MM.1S (cell line): Measurements from ENCODE around the gene ZNF516.

Source experiments
- DNase-seq: peaks from one replicate; pipeline ENCODE4 v3.0.0-alpha.2; 2015
- H2AFZ ChIP-seq: fragments of 300-600 bp; sonication (generic); 2 replicates; pipeline ENCODE4 v1.6.0; 2016; ENCODE audit warnings: antibody characterized with exemption, low read length
- H3F3A ChIP-seq: fragments of 300-600 bp; sonication (generic); 2 replicates; pipeline ENCODE4 v1.6.1; 2016; ENCODE audit warnings: mild to moderate bottlenecking, antibody characterized with exemption, low read length, moderate library complexity, mixed read lengths; ENCODE audit not compliant: insufficient read depth
- H3K27ac ChIP-seq: fragments of 300-600 bp; sonication (generic); 2 replicates; pipeline ENCODE4 v1.5.1; 2016; ENCODE audit warnings: mild to moderate bottlenecking, low read length
- H3K27me3 ChIP-seq: fragments of 300-600 bp; sonication (generic); replicated peaks from 2 replicates; pipeline ENCODE4 v1.6.0; 2016; ENCODE audit warnings: low read length; ENCODE audit not compliant: insufficient read depth
- H3K36me3 ChIP-seq: fragments of 300-600 bp; sonication (generic); replicated peaks from 2 replicates; pipeline ENCODE4 v1.6.1; 2016; ENCODE audit warnings: mild to moderate bottlenecking, low read length, mixed read lengths; ENCODE audit not compliant: insufficient read depth
- H3K4me1 ChIP-seq: fragments of 300-600 bp; sonication (generic); 2 replicates; pipeline ENCODE4 v1.6.1; 2016; ENCODE audit warnings: low read length, mixed read lengths
- H3K4me2 ChIP-seq: fragments of 300-600 bp; sonication (generic); 2 replicates; pipeline ENCODE4 v1.6.0; 2016; ENCODE audit warnings: low read depth, low read length
- H3K4me3 ChIP-seq: fragments of 300-600 bp; sonication (generic); 2 replicates; pipeline ENCODE4 v1.5.1; 2016; ENCODE audit warnings: low read length, mixed read lengths
- H3K79me2 ChIP-seq: fragments of 300-600 bp; sonication (generic); 2 replicates; pipeline ENCODE4 v1.6.1; 2016; ENCODE audit warnings: mixed run types, low read length, mixed read lengths
- H3K9ac ChIP-seq: fragments of 300-600 bp; sonication (generic); 2 replicates; pipeline ENCODE4 v1.6.1; 2016; ENCODE audit warnings: low read length, mixed read lengths
- H3K9me2 ChIP-seq: fragments of 300-600 bp; sonication (generic); replicated peaks from 2 replicates; pipeline ENCODE4 v1.6.1; 2016; ENCODE audit warnings: mild to moderate bottlenecking, low read length, mixed read lengths; ENCODE audit not compliant: insufficient read depth
- H3K9me3 ChIP-seq: fragments of 300-600 bp; sonication (generic); replicated peaks from 2 replicates; pipeline ENCODE4 v1.6.1; 2016; ENCODE audit warnings: mild to moderate bottlenecking, low read length, mixed read lengths; ENCODE audit not compliant: insufficient read depth
- H4K20me1 ChIP-seq: fragments of 300-600 bp; sonication (generic); 2 replicates; pipeline ENCODE4 v1.6.1; 2016; ENCODE audit warnings: mild to moderate bottlenecking, low read length, moderate library complexity, mixed read lengths; ENCODE audit not compliant: insufficient read depth
- EZH2 ChIP-seq: fragments of 300-600 bp; sonication (generic); optimal IDR thresholded peaks from 2 replicates; pipeline ENCODE3; 2017; ENCODE audit warnings: low read depth, mild to moderate bottlenecking, antibody characterized with exemption, low read length, mixed read lengths
- EZH2phosphoT487 ChIP-seq: fragments of 300-600 bp; sonication (generic); IDR thresholded peaks from 2 replicates; pipeline ENCODE4 v1.6.1; 2018; ENCODE audit warnings: antibody characterized with exemption, low read length
- TF ChIP-seq, protein P1 (sequence below): fragments of 300-600 bp; sonication (generic); IDR thresholded peaks from 2 replicates; pipeline ENCODE4 v1.5.1; 2016; ENCODE audit warnings: antibody characterized with exemption, low read length, mixed read lengths

The ZNF516 gene

DNA sequence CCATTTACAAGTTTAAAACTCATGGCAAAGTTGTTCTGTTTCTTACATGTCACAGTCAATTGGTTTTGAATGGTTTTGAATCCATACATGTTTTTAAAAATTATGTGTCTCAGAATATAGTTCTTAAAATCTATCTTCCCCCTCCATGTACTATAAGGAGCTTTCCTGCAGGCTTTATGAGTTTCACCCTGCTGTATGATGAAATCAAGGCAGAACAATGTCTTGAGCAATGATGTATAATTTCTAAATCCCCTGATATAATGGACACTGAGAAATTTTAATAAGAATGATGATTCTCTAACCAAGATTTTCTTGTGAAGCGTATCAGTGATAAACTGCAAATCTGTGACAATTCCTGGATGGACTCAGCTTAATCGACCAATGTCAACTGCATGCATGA is 10.6 kb upstream of the ZNF516 start:
- Histone ChIP-seq H3K4me2 (no peak overlapping the region), H4K20me1 (no peaks in the 10 kb centered on the region), H3K4me1 (no peaks in the 10 kb centered on the region), H2AFZ (no peak overlapping the region), H3K9me2 (no peaks in the 10 kb centered on the region), H3K4me3 (no peak overlapping the region), H3K9ac (no peak overlapping the region), H3K27ac (no peak overlapping the region), H3K27me3 (no peaks in the 10 kb centered on the region), H3K36me3 (no peaks in the 10 kb centered on the region), H3K9me3 (no peaks in the 10 kb centered on the region), H3K79me2 (no peaks in the 10 kb centered on the region), H3F3A (no peaks in the 10 kb centered on the region)
- no peak for DNase-seq
- no peak for TF ChIP-seq EZH2
- TF ChIP-seq, protein P1, sequence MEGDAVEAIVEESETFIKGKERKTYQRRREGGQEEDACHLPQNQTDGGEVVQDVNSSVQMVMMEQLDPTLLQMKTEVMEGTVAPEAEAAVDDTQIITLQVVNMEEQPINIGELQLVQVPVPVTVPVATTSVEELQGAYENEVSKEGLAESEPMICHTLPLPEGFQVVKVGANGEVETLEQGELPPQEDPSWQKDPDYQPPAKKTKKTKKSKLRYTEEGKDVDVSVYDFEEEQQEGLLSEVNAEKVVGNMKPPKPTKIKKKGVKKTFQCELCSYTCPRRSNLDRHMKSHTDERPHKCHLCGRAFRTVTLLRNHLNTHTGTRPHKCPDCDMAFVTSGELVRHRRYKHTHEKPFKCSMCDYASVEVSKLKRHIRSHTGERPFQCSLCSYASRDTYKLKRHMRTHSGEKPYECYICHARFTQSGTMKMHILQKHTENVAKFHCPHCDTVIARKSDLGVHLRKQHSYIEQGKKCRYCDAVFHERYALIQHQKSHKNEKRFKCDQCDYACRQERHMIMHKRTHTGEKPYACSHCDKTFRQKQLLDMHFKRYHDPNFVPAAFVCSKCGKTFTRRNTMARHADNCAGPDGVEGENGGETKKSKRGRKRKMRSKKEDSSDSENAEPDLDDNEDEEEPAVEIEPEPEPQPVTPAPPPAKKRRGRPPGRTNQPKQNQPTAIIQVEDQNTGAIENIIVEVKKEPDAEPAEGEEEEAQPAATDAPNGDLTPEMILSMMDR, result no peak
- TF ChIP-seq EZH2phosphoT487, result no peak

- Histone ChIP-seq H3K4me1 (no peaks in the 10 kb centered on the region), H3K79me2 (no peaks in the 10 kb centered on the region), H3F3A (no peaks in the 10 kb centered on the region), H3K9ac (no peak overlapping the region), H3K36me3 (no peaks in the 10 kb centered on the region), H3K4me2 (no peak overlapping the region), H2AFZ (no peak overlapping the region), H3K9me2 (no peaks in the 10 kb centered on the region), H3K27me3 (no peaks in the 10 kb centered on the region), H4K20me1 (no peaks in the 10 kb centered on the region), H3K9me3 (no peaks in the 10 kb centered on the region), H3K27ac (no peak overlapping the region), H3K4me3 (no peak overlapping the region)
- DNase-seq, result no peak
- TF ChIP-seq EZH2 (no peak), EZH2phosphoT487 (no peak)
- TF ChIP-seq, protein P1, result no peak
Observed at GRCh38 chr18:76504749-76505148, 9.7 kb upstream of the ZNF516 start.

DNA sequence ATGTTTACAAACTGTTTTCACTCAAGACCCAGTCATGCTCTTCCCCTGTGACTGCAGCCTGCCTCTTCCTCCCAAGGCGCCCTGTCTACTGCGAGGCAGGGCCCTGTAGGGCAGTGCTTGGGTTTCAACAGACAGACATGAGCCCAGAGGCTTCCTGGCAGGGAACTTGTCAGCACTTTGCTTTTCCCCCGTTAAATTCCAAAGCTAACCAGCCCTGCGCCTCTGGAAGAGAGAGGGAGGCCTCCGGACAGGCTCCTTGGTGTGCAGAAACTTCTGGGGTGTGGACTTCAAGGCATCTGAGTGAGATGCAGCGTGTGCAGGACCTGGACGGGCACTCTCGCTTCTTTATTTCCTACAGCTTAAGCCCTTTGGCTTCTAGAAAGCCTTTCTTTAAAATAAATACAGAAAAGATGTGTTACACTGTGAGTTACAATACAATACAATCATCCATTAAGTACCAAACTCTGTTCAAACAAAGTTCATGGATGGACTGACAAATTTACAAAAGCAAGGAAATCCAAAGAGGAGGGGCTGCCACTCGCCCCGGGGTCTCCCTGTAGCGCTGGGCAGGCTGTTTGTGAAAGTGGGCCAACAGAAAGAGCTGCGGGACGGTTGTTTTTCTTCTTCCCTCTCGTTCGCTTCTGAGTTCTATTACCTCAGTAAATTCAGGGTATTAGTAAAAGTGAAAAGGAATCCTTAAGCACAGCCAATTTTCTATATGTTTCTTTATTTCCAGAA is 8.8 kb upstream of the ZNF516 start:
- Histone ChIP-seq H3K4me2 (no peak overlapping the region), H3K79me2 (no peaks in the 10 kb centered on the region), H4K20me1 (no peaks in the 10 kb centered on the region), H3K4me1 (no peaks in the 10 kb centered on the region), H3K9me2 (no peaks in the 10 kb centered on the region), H3F3A (no peaks in the 10 kb centered on the region), H3K9me3 (no peaks in the 10 kb centered on the region), H3K36me3 (no peaks in the 10 kb centered on the region), H3K27ac (no peak overlapping the region), H2AFZ (no peak overlapping the region), H3K4me3 (no peak overlapping the region), H3K9ac (no peak overlapping the region), H3K27me3 (no peaks in the 10 kb centered on the region)
- DNase-seq, result no peak
- TF ChIP-seq EZH2, result no peak

GRCh38 chr18:76502551-76502950 is 7.5 kb upstream of the ZNF516 start:
- no peak overlapping the region for H3K27ac ChIP-seq
- H3K4me2 ChIP-seq, result no peak overlapping the region

More at GRCh38 chr18:76502551-76502950, 7.5 kb upstream of the ZNF516 start:
- Histone ChIP-seq H3K27me3 (no peaks in the 10 kb centered on the region), H4K20me1 (no peaks in the 10 kb centered on the region), H3K36me3 (no peaks in the 10 kb centered on the region), H3K79me2 (no peaks in the 10 kb centered on the region), H3K4me1 (no peaks in the 10 kb centered on the region), H3K9ac (no peak overlapping the region), H3K9me2 (no peaks in the 10 kb centered on the region), H3K9me3 (no peaks in the 10 kb centered on the region), H2AFZ (no peak overlapping the region), H3K4me3 (no peak overlapping the region), H3F3A (no peaks in the 10 kb centered on the region)
- DNase-seq, result no peak
- TF ChIP-seq EZH2 (no peak), EZH2phosphoT487 (no peak)
- TF ChIP-seq, protein P1, result no peak
